GM19455 (cell line): ENCODE results near the gene TXNDC15.
"Not testable (repeated sequence)": the region's sequence is repeated elsewhere in the genome, so short reads cannot be mapped to it uniquely, and the experiment has no call there.

Source experiments
- ATAC-seq: cut with Tn5 transposase; IDR thresholded peaks from one replicate; pipeline ENCODE4 v1.9.1; 2021; ENCODE audit not compliant: unreplicated experiment

Gene TXNDC15, protein sequence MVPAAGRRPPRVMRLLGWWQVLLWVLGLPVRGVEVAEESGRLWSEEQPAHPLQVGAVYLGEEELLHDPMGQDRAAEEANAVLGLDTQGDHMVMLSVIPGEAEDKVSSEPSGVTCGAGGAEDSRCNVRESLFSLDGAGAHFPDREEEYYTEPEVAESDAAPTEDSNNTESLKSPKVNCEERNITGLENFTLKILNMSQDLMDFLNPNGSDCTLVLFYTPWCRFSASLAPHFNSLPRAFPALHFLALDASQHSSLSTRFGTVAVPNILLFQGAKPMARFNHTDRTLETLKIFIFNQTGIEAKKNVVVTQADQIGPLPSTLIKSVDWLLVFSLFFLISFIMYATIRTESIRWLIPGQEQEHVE

DNA sequence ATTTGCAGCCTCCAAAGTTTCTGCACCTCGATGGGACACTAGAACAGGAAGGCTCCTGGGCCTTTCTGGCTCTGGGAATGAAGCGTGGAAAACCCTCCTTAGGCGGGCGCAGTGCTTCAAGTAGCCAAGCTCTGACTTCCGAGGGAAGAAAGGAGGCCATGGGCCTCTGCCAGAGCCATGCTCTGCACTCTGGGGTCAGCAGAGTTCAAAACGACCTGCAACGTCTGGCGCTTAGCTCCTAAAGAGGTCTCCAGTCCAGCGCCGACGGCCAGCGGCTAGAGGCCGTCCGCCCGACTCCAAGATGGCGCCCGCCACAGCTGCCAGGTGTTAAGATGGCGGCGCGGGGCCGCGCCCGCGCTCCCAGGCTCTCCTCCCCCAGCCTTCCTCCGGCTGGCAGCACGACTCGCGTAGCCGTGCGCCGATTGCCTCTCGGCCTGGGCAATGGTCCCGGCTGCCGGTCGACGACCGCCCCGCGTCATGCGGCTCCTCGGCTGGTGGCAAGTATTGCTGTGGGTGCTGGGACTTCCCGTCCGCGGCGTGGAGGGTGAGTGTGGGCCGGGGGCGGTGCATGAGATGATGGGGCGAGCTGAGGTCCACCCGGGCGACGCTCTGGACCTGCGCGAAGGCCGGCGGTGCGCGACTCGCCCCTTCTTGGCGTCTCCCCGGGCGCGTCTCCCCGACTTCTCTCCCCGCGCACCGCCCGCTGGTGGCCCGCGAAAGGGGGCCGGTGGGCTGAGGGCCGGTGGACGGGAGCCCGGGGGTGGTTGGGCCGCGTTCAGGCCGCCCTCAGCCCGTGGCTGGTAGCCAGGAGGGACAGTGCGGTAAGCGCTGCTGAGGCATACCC lies at the start of gene TXNDC15:
TSS of gene TXNDC15 (plus strand) at position 385 of the 844 bp plus-strand sequence. CDS start at position 442, 57 bp downstream.
- peak; percentile 81 for ATAC-seq

DNA sequence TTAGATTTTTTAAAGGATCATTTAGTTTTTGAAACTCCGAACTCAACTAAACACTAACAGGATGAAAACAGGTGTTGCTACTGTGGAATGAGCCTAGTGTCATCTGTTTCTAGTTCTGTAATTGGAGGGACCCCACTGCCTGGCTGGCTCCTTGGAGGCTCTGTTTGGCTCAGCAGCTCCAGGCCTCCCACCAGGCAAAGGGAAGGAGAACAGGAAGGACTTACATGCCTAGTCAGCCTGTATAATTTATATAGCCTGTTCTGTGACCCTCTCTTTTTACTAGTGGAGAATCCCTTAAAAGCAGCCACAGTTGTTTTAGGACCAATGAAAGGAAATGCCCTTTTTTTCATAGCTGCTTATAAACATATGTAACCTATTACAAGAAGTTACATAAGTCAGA lies 49.5 kb upstream of the TXNDC15 start:
- no peak for ATAC-seq

DNA sequence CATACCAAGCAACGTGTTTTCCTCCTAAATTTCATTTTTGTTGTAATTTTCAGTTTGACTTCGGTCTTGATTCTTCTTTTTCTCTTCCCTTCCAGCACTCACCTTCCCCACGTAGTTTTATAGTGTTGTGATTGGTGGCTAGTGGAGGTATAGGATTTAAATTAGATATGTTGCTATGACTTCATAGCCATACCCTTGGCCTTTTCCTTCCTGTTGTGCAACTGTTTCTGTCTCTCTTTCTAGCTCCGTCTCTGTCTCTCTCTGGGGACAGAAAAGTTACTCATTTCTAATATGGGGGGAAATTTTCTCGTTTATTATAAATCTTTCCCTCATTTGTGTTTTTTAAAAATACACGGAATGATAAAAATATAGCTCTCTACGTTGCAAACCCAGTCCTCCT lies 49.0 kb upstream of the TXNDC15 start:
- ATAC-seq: no peak

- no peak for ATAC-seq
Measured at GRCh38 chr5:134833340-134834032, 40.7 kb upstream of the TXNDC15 start.

GRCh38 chr5:134835623-134836022 lies 38.5 kb upstream of the TXNDC15 start:
- no peak for ATAC-seq

GRCh38 chr5:134837530-134838181 lies 36.5 kb upstream of the TXNDC15 start:
- ATAC-seq: no peak

DNA sequence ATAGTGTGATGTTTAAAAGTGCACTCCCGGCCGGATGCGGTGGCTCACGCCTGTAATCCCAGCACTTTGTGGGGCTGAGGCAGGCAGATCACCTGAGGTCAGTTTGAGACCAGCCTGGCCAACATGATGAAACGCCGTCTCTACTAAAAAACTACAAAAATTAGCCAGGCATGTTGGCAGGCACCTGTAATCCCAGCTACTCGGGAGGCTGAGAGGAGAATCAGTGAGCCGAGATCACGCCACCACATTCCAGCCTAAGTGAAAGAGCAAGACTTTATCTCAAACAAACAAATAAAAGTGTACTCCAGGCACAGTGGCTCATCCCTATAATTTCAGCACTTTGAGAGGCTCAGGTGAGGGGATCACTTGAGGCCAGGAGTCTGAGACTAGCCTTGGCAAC lies 35.8 kb upstream of the TXNDC15 start:
- ATAC-seq: not testable (repeated sequence)

DNA sequence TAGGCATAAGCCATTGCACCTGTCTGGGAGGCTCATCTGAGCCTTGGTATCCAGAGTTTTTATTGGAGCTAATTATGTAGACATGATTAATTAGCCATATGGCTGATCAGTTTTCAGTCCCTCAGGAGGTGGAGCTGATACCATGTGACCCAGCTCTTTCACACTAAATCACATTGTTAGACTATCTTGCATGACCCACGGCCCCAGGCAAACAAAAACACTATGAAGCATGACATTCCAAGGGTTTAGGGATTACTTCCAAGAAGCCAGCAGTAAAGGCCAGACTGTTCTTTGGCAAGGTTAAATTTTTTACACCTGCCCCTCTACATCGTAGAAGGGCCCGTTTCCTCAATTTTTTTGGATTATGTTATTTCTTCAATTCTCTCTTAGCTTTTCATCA lies 33.4 kb upstream of the TXNDC15 start:
- no peak for ATAC-seq

DNA sequence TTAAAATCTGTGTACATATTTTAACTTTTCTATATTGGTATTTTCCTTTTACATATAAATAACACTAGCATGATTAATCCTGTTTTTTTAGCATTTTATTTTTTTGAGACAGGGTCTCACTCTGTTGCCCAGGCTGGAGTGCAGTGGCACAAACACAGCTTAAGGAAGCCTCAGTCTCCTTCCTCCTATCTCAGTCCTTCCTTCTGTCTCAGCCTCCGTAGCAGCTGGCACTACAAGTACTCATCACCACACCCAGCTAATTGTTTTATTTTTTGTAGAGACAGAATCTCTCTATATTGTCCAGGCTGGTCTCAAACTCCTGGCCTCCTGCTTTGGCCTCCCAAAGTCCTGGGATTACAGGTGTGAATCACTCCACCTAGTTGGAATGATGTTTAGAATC lies 29.9 kb upstream of the TXNDC15 start:
- ATAC-seq: no peak

GRCh38 chr5:134845335-134845851 lies 28.8 kb upstream of the TXNDC15 start:
- ATAC-seq: no peak

DNA sequence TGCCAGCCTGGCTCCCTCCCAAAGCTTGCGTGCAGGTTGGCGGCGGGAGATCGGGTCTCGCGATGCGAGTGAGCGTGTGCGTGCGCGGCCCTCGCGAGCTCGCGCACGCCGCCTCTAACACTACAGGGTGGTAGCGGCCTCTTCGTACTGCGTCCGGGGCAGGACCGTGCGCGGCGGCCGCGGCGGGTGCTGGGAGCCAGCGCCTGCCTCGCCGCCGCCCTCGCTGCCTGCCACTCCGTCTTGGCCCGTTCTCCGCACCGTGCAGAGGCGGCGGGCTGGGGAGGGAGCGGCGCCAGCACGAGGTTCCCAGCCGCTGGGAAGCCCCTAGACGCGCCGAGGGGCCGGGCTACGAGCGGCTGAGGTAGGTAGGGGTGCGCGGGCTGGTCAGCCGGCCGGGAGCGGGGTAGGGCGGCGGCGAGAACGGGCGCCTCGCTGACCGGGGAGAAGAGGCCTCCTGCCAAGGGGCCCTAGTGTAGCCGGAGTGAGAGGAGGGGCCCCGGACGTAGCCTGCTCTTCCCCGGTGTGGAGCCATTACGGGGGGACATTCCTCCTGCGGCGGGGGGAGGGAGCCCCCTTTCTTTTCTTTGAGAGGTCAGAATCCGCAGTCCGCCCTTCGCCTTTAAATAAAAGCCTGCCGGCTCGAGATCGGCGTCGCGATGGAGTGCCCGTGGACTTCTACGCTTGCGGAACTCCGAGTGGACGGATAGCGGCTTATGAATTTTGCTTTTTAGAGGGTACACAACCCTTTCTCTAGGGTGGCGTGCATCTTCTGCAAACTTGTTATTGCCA lies 28.1 kb upstream of the TXNDC15 start, which contains the start of gene C5orf24:
TSS of gene C5orf24 (plus strand) at position 117 of the 789 bp plus-strand sequence. CDS start 8,933 bp downstream, outside the sequence.
- ATAC-seq: peak; percentile 96

DNA sequence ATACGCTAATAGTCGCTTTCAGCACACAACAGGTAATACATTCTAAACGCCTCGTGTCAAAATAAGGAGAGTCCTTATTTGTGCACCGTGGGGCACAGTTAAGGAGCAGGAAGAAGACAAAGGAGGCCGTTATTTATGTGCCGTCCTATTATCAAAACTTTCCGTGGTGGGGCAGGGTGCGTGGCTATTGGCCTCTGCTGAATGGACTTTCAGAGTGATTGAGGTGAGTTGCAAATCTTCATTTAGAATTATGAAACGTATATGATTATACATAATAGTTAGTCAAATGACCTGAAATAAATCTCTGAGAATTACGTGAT lies 27.6 kb upstream of the TXNDC15 start:
- ATAC-seq: no peak

GRCh38 chr5:134849434-134849933 lies 24.7 kb upstream of the TXNDC15 start:
- not testable (repeated sequence) for ATAC-seq

DNA sequence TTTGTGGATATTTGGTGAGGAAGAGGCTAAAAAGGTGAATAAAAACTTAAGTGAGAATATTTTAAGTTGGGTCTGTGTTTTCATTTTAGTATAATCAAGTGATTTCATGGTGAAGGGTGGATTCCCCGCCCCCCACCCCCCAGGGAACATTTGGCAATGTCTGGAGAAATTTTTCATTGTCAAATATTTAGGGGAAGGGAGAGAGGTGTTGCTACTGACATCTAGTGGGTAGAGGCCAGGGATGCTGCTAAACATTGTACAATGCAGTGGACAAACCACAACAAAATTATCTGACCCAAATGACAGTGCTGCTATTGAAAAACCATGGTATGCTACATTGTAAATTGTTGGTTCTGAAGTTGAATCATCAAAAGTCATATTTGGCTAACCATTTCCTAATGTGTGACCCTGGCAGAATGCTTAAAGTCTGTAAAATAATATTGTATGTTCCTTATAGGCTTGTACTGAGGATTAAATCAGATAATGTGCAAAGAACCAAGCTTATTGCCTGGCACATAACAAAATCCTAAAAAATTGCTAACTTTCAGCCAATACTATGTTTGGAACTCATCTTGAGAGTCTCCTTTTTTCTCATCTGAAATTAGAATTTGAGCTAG lies 22.8 kb upstream of the TXNDC15 start:
- ATAC-seq: no peak

GRCh38 chr5:134856465-134856864 lies 17.7 kb upstream of the TXNDC15 start:
- not testable (repeated sequence) for ATAC-seq

GRCh38 chr5:134857401-134857800 lies 16.8 kb upstream of the TXNDC15 start:
- no peak for ATAC-seq

GRCh38 chr5:134864707-134865106 lies 9.5 kb upstream of the TXNDC15 start:
- no peak for ATAC-seq

- ATAC-seq: no peak
Measured at GRCh38 chr5:134873494-134873893, 677 bp upstream of the TXNDC15 start.
